ENCODE results near the gene GPM6B.
A peak's percentile ranks its signal among the peaks of the same experiment; 100 is the strongest.

Gene GPM6B

GRCh38 chrX:13724878-13725277 lies 92.0 kb downstream of the GPM6B start:
- DNase-seq (ENCODE audit: low read depth): peak; percentile 13

GRCh38 chrX:13721819-13722519 lies 94.9 kb downstream of the GPM6B start:
- no peak for DNase-seq (ENCODE audit: low read depth)

GRCh38 chrX:13721371-13721770 lies 95.5 kb downstream of the GPM6B start:
- DNase-seq (ENCODE audit: low read depth): no peak

Measured in activated T-helper 9 cell treated with anti-CD3 and anti-CD28 coated beads, Interleukin-2, amount 50 U/mL, for 16 hours (primary cell).